Sciatic nerve (tissue), 2 donors: Measurements from ENCODE around the gene XXYLT1. TPM values are rescaled to one million over a fixed set of nuclear protein-coding genes. Genes with fewer than 3 reads are reported as not detected.

ENCODE experiments used
- ATAC-seq: fragments of 200-7000 bp; cut with Tn5 transposase; one replicate; pipeline ENCODE4 v1.9.1; 2020; ENCODE audit warnings: mild to moderate bottlenecking, moderate library complexity
- DNase-seq: peaks from one replicate; pipeline ENCODE4 v3.0.0-alpha.2; 2020; ENCODE audit warnings: low spot score
- intact Hi-C: fragments of 100-400 bp; cut with DNase I; formaldehyde crosslinking; loops from one replicate; pipeline ENCODE4 v1.14.2; 2022
- total RNA-seq: library from RNA; stranded (reverse); fragmentation: NEBNext Ultra II Directional; extraction: Animal tissue kit (Norgen Biotek cat#: 25700); gene quantifications from one replicate; pipeline ENCODE4 v1.2.1, GENCODE V29; 2021
- donor health status: DM: no; HTN: no; CAD: no.
- donor health status: DM: no; HTN: no; CAD: no.

Gene XXYLT1
- total RNA-seq, 1 donor from 2014 or later, result 11.0 TPM

DNA sequence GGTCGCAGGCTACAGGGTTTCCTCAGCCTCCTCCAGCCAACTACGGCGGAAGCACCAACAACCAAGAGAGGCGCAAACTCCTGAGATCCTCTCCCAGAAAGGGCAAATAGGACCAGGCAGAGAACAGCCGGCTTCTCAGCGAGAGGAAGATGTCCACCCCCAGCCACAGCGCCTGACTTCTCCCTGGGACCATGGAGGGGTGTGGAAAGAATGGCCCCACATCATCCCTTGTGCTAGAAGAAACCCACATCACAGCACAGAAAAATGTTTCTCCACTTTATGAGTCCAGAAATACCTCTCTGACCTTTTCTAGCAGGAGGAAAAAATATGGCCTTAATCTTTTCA is 105.7 kb downstream of the XXYLT1 start:
- DNase-seq, result no peak
- intact Hi-C loops, result no loop called here
- no peak for ATAC-seq

GRCh38 chr3:195164573-195165264 is 106.2 kb downstream of the XXYLT1 start:
- no peak for ATAC-seq
- intact Hi-C loops, result no loop called here
- no peak for DNase-seq

DNA sequence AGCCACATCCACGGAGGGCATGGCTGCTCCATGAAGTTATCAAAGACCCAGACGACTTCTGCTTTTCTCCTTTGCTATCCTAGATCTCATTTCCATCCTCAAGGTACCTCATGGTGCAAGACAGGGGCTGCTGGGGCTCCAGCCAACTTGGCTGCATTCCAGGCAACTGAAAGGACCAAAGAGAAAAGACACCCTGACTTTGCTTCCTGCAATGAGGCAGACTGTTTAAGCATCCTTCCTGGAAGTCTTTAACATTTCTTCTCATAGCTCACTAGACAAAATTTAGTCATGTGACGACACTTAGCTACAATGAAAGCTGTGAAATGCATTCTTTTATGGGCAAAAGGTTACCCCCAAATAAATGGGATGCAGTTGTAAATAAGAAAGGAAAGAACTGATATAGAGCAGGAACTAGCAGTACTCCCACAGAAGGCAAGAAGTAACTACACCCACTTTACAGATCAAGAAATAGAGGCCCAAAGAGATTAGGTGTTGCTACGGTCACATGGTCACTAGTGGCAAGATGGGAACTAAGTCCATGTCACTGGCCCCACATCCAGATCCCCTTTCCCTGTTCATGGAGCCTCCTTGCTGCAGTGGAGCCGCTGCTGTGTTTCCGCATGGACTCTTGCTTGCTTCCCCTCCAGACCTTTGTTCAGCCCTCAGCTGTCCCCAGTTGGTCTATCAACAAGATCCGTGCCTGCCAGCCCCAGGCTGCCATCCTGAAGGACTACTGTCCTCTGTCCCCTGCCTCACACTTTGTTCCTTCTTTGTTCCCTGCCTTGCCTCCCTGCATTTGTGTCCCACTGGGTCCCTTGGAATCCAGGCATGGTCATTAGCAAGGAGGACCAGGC is 107.0 kb downstream of the XXYLT1 start:
- ATAC-seq, result no peak
- DNase-seq, result no peak
- intact Hi-C loops, result no loop called here

DNA sequence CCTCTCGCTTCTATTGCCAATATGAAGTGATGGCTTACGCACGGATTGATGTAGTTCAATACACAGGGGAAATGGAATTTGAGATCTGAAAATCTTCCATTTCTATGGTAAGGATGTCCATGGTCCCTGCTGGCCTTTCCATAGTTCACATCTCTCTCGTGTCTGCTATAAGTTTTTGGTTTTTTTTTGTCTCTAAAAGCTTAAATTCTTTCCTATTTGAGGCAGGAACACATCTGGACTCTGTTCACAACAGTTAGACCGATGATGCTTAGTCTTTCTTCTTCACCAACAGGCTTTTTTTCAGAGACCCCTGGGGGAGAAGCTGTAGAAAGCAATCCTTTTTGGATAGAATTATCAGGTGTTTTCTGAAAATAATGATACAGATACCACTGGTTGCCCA is 108.1 kb downstream of the XXYLT1 start:
- ATAC-seq (no peak), DNase-seq (no peak)
- intact Hi-C loops, result no loop called here

DNA sequence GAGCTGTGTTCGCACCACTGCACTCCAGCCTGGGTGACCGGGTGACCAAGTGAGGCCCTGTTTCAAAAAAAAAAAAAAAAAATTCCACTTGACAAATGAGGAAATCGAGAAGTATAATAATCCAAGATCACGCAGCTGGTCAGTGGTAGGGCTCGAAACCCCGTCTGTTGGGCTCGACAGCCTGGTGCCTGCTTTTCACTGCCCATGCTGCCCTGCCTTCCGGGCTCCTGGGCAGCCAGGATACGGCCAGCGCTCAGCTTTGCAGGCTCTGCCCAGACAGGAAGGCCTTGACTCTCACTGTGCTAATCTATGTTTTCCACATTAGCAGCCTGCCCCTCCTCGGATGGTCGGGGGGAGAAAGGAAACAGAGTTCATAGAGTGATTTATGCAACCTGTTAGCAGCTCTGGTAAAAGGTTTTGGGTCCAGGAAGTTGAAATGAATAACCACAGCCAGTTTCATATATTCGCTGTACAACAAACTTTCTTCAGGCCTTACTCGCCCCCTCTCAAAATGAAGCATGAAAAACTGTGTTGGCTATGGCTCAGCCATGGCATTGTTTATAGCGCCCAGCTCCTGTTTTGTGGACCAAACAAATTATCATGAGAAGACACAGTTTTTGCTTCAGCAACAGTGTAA is 108.8 kb downstream of the XXYLT1 start:
- intact Hi-C loops, result no loop called here
- ATAC-seq, result peak; percentile 33
- DNase-seq, result no peak

DNA sequence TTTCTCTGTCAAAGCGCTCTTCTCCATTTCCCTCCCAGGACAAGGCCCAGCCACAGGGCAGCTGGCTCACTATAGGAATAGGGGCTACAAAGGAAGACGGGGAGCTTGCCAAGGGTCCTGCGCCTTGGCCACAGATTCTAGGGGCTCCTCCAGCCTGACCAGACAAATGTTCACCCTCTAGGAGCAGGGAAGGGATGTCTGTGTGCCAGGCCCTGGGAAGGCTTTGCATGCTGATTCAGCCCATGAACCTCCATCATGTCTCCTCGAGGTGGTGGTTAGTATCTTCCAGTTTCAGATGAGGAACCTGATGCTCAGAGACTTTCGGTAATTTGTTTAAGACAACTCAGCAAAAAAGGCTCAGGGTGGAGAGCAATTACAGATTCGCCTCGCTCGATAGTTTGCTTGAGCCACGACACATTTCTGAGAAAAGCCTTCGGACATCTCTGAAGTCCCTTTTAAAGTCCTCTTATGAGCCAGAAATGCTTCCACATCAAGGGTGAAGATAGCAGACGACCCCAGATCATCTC is 110.0 kb downstream of the XXYLT1 start:
- intact Hi-C loops, result no loop called here
- no peak for DNase-seq
- ATAC-seq, result no peak

GRCh38 chr3:195160257-195160898 is 110.6 kb downstream of the XXYLT1 start:
- ATAC-seq (peak; percentile 41), DNase-seq (no peak)
- intact Hi-C loops, result no loop called here

- ATAC-seq (peak; percentile 28), DNase-seq (no peak)
- intact Hi-C loops, result no loop called here
These were observed 111.2 kb downstream of the XXYLT1 start for GRCh38 chr3:195159814-195160165.

DNA sequence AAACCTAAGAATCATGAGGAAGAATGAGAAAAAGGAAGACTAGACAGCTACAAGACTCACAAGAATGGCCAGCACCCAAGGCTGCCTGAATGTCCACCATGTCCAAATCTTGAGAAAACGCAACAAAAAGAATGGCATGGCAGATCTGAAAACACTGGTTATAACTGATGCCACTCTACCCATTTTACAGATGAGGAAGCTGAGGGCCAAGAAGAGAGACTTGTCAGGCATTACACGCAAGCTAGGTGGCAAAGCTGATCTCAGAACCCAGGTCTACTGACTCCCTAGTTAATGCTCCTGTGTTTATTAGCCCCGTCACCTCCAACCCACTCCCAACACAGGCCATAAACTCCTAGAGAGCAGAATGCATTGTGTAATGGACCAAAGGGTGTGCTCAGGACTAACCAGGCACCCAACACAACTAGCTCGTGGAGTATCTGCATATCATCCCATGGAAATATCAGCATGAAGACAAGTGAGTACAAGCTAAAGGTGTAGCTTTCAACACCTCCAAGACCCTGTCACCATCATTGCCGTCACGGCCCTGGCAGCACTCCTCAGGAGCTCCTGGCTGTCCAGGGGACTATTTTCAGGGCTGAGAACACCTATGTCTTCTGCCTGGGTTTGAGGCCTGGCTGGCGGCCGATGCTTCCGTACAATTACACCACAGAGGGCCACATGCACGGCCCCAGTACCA is 111.7 kb downstream of the XXYLT1 start:
- DNase-seq (no peak), ATAC-seq (no peak)
- intact Hi-C loops, result no loop called here

DNA sequence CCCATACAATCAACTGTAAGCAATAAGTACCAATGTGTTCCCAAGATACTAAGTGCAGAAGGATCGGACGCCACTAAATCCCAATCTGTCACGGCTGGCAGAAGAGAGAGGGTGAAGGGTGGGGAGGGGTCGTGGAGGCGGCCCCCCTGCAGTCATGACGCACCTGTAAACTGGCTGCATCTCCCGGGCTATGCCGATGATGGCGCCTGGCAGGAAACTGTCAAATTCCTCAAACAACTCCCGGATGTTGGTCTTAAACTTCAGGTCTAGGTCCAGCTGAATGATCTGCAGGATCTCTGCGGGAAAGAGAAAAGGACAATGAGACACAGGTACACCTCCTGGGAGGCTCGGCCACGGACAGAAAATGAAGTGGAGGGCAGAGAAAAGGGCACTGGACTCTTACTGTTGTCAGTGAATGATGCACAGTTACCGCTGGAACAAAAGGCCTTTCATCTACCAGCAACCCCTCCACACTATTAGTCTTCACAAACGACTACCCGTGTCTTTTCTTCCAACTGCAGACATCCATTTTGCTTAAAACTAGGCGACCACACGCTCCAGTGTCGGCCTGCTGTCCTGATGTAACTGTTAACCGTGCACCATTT is 114.6 kb downstream of the XXYLT1 start:
- DNase-seq (no peak), ATAC-seq (no peak)
- intact Hi-C loops, result no loop called here

- no peak for DNase-seq
- ATAC-seq, result no peak
- intact Hi-C loops, result no loop called here
These were observed 115.3 kb downstream of the XXYLT1 start for GRCh38 chr3:195155570-195156241.

GRCh38 chr3:195154793-195155535 is 116.0 kb downstream of the XXYLT1 start:
- ATAC-seq (peak; percentile 76), DNase-seq (peak; percentile 86)
- intact Hi-C loops, result no loop called here

DNA sequence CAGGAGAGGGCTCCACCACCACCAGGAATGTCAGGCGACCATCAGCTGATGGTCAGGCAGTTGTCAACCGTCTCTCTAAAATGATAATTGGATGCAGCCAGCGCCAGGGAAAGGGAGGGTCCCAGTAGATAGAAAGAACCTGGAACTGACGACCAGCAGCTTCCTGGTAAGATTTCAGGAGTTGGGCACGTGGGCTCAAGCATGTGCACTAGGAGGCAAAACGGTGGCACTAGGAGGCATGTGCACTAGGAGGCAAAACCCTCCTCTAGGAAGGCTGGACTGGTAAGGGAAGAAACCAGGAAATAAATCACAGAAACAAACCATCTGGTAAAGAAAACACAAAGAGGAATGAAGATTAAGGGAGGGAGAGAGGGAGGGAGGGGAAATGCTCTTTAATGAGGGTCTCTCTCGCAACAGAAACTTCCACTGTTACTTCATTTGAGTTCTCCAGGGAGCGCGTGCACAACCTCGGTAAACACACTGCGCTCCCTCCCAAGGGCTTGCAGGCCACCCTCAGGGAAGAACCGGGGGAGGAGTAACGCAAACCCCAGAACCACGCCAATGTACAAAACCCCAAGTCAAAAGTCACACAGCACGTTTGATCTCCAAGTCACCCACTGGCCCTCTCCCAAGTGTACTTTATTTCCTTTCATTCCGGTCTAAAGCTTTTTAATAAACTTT is 116.7 kb downstream of the XXYLT1 start:
- no peak for DNase-seq
- peak; percentile 7 for ATAC-seq
- intact Hi-C loops, result no loop called here

- ATAC-seq, result no peak
- DNase-seq, result no peak
- intact Hi-C loops, result no loop called here
These were observed 117.3 kb downstream of the XXYLT1 start for GRCh38 chr3:195153653-195154052.

DNA sequence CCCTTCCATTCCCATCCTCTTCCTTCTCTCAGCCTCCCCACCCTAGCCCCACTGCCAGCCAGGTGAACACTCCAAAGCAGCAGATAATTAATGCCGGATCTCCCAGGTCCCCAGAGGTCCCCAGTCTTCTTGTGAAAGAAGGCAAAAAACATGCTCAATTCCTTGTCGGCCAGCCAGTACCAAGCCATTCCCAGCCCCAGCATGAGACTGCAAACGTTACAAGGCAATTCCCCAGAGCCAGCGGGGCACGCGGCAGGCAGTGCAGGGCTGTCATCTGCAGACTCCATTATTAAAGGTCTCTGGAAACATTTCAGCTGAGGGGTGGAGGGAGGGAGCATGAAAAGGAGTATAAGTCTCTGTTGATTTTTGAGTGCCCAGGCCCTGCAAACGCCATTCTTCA is 117.8 kb downstream of the XXYLT1 start:
- peak; percentile 20 for ATAC-seq
- no peak for DNase-seq
- intact Hi-C loops, result no loop called here

- DNase-seq, result no peak
- ATAC-seq, result no peak
- intact Hi-C loops, result no loop called here
These were observed 119.0 kb downstream of the XXYLT1 start for GRCh38 chr3:195151866-195152541.
